SK-N-SH (cell line): ENCODE data around the gene HAUS5. TPM values are rescaled to one million over a fixed set of nuclear protein-coding genes. Genes with fewer than 3 reads are reported as not detected.

ENCODE experiments used
- CTCF ChIA-PET: fragments of 300-600, 350-600 bp; formaldehyde crosslinking; extraction: SDS; loops from one replicate; lab custom pipeline; 2021; lab: Yijun Ruan, JAX
- POLR2A ChIA-PET: fragments of 350-600 bp; sonication (Branson Sonifier 250); formaldehyde crosslinking; extraction: SDS; loops from one replicate; lab custom pipeline; 2020; ENCODE audit warnings: antibody characterized with exemption, inconsistent platforms; lab: Yijun Ruan, JAX
- DNase-seq: peaks from one replicate; pipeline ENCODE4 v3.0.0; 2012
- H2AFZ ChIP-seq: fragments of 200-600 bp; sonication (generic); 2 replicates; pipeline ENCODE4 v1.8.1; 2016; ENCODE audit warnings: antibody characterized with exemption, mild to moderate bottlenecking, low read depth
- H3F3A ChIP-seq: fragments of 200-600 bp; sonication (generic); replicated peaks from 2 replicates; pipeline ENCODE3; 2016; ENCODE audit warnings: antibody characterized with exemption, mild to moderate bottlenecking; ENCODE audit not compliant: insufficient read depth
- H3K27ac ChIP-seq, 2 experiments: fragments of 200-500 bp in 1 of 2; fragments of 200-600 bp in 1 of 2; sonication (Bioruptor generic) in 1 of 2; sonication (generic), shearing (Covaris generic) in 1 of 2; 2 replicates each; pipeline versions ENCODE4 v1.5.1 to v1.6.1; 2014 to 2016; ENCODE audit warnings: low read depth in 2 of 2, inconsistent platforms in 1 of 2, low read length in 1 of 2, mild to moderate bottlenecking in 1 of 2, mixed read lengths in 1 of 2
- H3K27me3 ChIP-seq: fragments of 200-600 bp; sonication (generic), shearing (Covaris generic); 2 replicates; pipeline ENCODE4 v1.6.1; 2016; ENCODE audit warnings: mixed run types; ENCODE audit not compliant: insufficient read depth
- H3K36me3 ChIP-seq, 2 experiments: fragments of 200-500 bp in 1 of 2; fragments of 200-600 bp in 1 of 2; sonication (Bioruptor generic) in 1 of 2; sonication (generic) in 1 of 2; replicated peaks in 1 of 2; 2 replicates each; pipeline versions ENCODE3 to v1.5.1; 2014 to 2016; ENCODE audit warnings: low read length in 1 of 2, mild to moderate bottlenecking in 1 of 2; ENCODE audit not compliant: insufficient read depth in 2 of 2, control insufficient read depth in 1 of 2
- H3K4me1 ChIP-seq, 2 experiments: fragments of 200-500 bp in 1 of 2; fragments of 200-600 bp in 1 of 2; sonication (Bioruptor generic) in 1 of 2; sonication (generic), shearing (Covaris generic) in 1 of 2; 2 replicates each; pipeline versions ENCODE4 v1.5.1 to v1.6.1; 2014 to 2016; ENCODE audit warnings: low read depth in 1 of 2, low read length in 1 of 2, mixed run types in 1 of 2; ENCODE audit not compliant: insufficient read depth in 2 of 2, control insufficient read depth in 1 of 2
- H3K4me2 ChIP-seq: fragments of 200-600 bp; sonication (generic), shearing (Covaris generic); 2 replicates; pipeline ENCODE4 v1.6.1; 2017; ENCODE audit warnings: mixed run types
- H3K4me3 ChIP-seq, 2 experiments: fragments of 200-500 bp in 1 of 2; fragments of 200-600 bp in 1 of 2; sonication (Bioruptor generic) in 1 of 2; sonication (generic), shearing (Covaris generic) in 1 of 2; 2 replicates each; pipeline versions ENCODE4 v1.5.1 to v1.8.1; 2014 to 2016; ENCODE audit warnings: low read depth in 2 of 2, inconsistent platforms in 1 of 2, low read length in 1 of 2, mild to moderate bottlenecking in 1 of 2, mixed read lengths in 1 of 2, moderate library complexity in 1 of 2
- H3K79me2 ChIP-seq: fragments of 200-600 bp; sonication (generic); 2 replicates; pipeline ENCODE4 v1.8.1; 2017; ENCODE audit warnings: mild to moderate bottlenecking; ENCODE audit not compliant: insufficient read depth
- H3K9ac ChIP-seq: fragments of 200-600 bp; sonication (generic); 2 replicates; pipeline ENCODE4 v1.6.1; 2017; ENCODE audit warnings: mixed run types
- H3K9me2 ChIP-seq: fragments of 200-600 bp; sonication (generic); 2 replicates; pipeline ENCODE4 v1.6.1; 2017; ENCODE audit warnings: mixed run types
- H3K9me3 ChIP-seq: fragments of 200-600 bp; sonication (generic); 2 replicates; pipeline ENCODE4 v1.6.1; 2017; ENCODE audit warnings: mixed run types, mild to moderate bottlenecking, moderate library complexity
- H4K20me1 ChIP-seq: fragments of 200-600 bp; sonication (generic); 2 replicates; pipeline ENCODE4 v1.6.1; 2017; ENCODE audit warnings: mild to moderate bottlenecking, mixed run types; ENCODE audit not compliant: insufficient read depth
- CHD2 ChIP-seq: fragments of 150-350 bp; IDR thresholded peaks from 2 replicates; pipeline ENCODE4 v1.6.1; 2018; ENCODE audit warnings: low read length; ENCODE audit not compliant: partially characterized antibody
- ELF1 ChIP-seq: IDR thresholded peaks from 2 replicates; pipeline ENCODE4 v1.4.0; 2012
- EP300 ChIP-seq, 2 experiments: IDR thresholded peaks; 2 replicates each; pipeline versions ENCODE4 v1.4.0 to v1.6.1; 2012; ENCODE audit warnings: borderline replicate concordance in 1 of 2, low read depth in 1 of 2, low read length in 1 of 2
- EZH2phosphoT487 ChIP-seq: fragments of 200-600 bp; sonication (generic); IDR thresholded peaks from 2 replicates; pipeline ENCODE4 v1.6.1; 2017; ENCODE audit warnings: low read depth, mixed run types, mild to moderate bottlenecking, antibody characterized with exemption, moderate library complexity, borderline replicate concordance
- FOXJ3 ChIP-seq: sonication (generic); formaldehyde crosslinking; IDR thresholded peaks from 2 replicates; pipeline ENCODE4 v1.5.1; 2020; ENCODE audit warnings: mild to moderate bottlenecking, missing genetic modification reagents
- FOXM1 ChIP-seq: IDR thresholded peaks from 2 replicates; pipeline ENCODE4 v1.4.0; 2012; ENCODE audit warnings: low read depth, mild to moderate bottlenecking
- GABPA ChIP-seq: IDR thresholded peaks from 2 replicates; pipeline ENCODE4 v1.4.0; 2012; ENCODE audit warnings: low read depth, mild to moderate bottlenecking
- JUND ChIP-seq: IDR thresholded peaks from 2 replicates; pipeline ENCODE4 v1.4.0; 2012
- MXI1 ChIP-seq: IDR thresholded peaks from 2 replicates; pipeline ENCODE4 v1.6.1; 2012; ENCODE audit warnings: mild to moderate bottlenecking, low read depth, low read length, improper control_type of control experiment
- RAD21 ChIP-seq: IDR thresholded peaks from 2 replicates; pipeline ENCODE4 v1.6.1; 2012; ENCODE audit warnings: mild to moderate bottlenecking, low read length
- SMC3 ChIP-seq: IDR thresholded peaks from 2 replicates; pipeline ENCODE4 v1.6.1; 2012; ENCODE audit warnings: low read depth, low read length, improper control_type of control experiment
- TAF1 ChIP-seq: IDR thresholded peaks from 2 replicates; pipeline ENCODE4 v1.6.1; 2012; ENCODE audit warnings: low read depth, mild to moderate bottlenecking, low read length, moderate library complexity, borderline replicate concordance
- TCF12 ChIP-seq: IDR thresholded peaks from 2 replicates; pipeline ENCODE4 v1.4.0; 2012
- TEAD4 ChIP-seq: IDR thresholded peaks from 2 replicates; pipeline ENCODE4 v1.4.0; 2012; ENCODE audit warnings: mild to moderate bottlenecking, borderline replicate concordance; ENCODE audit not compliant: insufficient read depth
- YY1 ChIP-seq: IDR thresholded peaks from 2 replicates; pipeline ENCODE4 v1.4.0; 2012; ENCODE audit warnings: low read depth, mild to moderate bottlenecking
- WGBS: methylation state at CpG from one replicate; pipeline ENCODE4 v1.1.6; 2017; ENCODE audit warnings: low lambda C conversion rate; 5-methylcytosine and 5-hydroxymethylcytosine counted together
- polyA plus RNA-seq, 3 experiments: library from polyadenylated mRNA; depleted of rRNA; stranded (reverse); fragments of >200 nt; gene quantifications; 2 replicates each; pipeline ENCODE4 v1.2.3, GENCODE V29; 2012
- TF ChIP-seq, protein P1 (sequence below): fragments of 150-350 bp; IDR thresholded peaks from 2 replicates; pipeline ENCODE4 v1.6.1; 2016; ENCODE audit warnings: mild to moderate bottlenecking, low read depth, low read length
- TF ChIP-seq, protein P2 (sequence below): IDR thresholded peaks from 2 replicates; pipeline ENCODE4 v1.4.0; 2012; ENCODE audit warnings: low read depth
- TF ChIP-seq, protein P3 (sequence below): fragments of 150-350 bp; IDR thresholded peaks from 2 replicates; pipeline ENCODE4 v1.6.1; 2017; ENCODE audit warnings: antibody characterized with exemption, low read length, low read depth, borderline replicate concordance
- TF ChIP-seq, protein P4 (sequence below): IDR thresholded peaks from 2 replicates; pipeline ENCODE4; 2012

Gene HAUS5
- polyA plus RNA-seq, 1 of the 3 experiments (the other 2 are of a cell fraction) = 7.1 TPM

DNA sequence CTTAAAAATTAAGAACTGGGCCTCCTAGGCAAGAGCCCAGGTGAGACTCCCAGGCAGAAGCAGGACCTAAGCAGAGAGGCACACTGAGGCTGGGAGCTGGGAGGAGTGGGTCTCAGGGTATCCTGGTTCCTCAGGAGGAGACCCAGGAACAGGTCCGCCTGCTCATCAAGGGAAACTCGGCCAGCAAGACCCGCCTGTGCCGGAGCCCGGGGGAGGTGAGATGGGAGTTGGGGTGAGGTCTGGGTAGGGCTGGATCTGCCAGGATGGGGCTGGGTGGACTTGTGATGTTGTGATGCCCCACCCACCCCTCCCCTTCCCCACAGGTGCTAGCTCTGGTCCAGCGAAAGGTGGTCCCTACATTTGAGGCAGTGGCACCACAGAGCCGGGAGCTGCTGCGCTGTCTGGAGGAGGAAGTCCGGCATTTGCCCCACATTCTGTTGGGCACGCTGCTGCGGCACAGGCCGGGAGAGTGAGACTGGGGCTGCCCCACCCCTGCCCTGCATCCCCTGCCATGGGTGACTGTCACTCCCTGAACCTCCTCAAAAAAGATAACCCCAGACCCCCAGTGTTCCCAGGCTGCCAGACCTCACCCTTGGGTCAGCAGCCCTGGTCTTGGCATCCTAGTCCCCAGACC is 6.9 kb downstream of the HAUS5 start:
- Histone ChIP-seq H3K4me2 (no peak overlapping the region), H4K20me1 (no peaks in the 10 kb centered on the region), H2AFZ (no peak overlapping the region), H3K27ac (no peak overlapping the region), H3K79me2 (no peaks in the 10 kb centered on the region), H3K9ac (no peak overlapping the region), H3K4me1 (no peaks in the 10 kb centered on the region), H3K9me3 (no peaks in the 10 kb centered on the region), H3F3A (no peaks in the 10 kb centered on the region), H3K36me3 (peaks cover 0 to 5% of the 10 kb centered on the region in 2 experiments), H3K27me3 (no peaks in the 10 kb centered on the region), H3K4me3 (no peak overlapping the region), H3K9me2 (no peaks in the 10 kb centered on the region)
- ChIA-PET POLR2A (no interaction called here), CTCF (interaction anchor here (1.3 kb wide), 1 partner anchor 18 kb away, joined by 3 read pairs; no protein-coding TSS in a partner anchor)
- DNase-seq = no peak
- WGBS = 97% methylated on average over 5 of the region's 12 CpGs
- no peak for TF ChIP-seq FOXM1
- no peak for TF ChIP-seq SMC3
- TF ChIP-seq RAD21 = no peak
- TF ChIP-seq, protein P1, sequence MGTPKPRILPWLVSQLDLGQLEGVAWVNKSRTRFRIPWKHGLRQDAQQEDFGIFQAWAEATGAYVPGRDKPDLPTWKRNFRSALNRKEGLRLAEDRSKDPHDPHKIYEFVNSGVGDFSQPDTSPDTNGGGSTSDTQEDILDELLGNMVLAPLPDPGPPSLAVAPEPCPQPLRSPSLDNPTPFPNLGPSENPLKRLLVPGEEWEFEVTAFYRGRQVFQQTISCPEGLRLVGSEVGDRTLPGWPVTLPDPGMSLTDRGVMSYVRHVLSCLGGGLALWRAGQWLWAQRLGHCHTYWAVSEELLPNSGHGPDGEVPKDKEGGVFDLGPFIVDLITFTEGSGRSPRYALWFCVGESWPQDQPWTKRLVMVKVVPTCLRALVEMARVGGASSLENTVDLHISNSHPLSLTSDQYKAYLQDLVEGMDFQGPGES = no peak
- no peak for TF ChIP-seq FOXJ3
- TF ChIP-seq GABPA = no peak
- TF ChIP-seq, protein P2, sequence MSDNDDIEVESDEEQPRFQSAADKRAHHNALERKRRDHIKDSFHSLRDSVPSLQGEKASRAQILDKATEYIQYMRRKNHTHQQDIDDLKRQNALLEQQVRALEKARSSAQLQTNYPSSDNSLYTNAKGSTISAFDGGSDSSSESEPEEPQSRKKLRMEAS = no peak
- no peak for TF ChIP-seq ELF1
- no peak for TF ChIP-seq CHD2

DNA sequence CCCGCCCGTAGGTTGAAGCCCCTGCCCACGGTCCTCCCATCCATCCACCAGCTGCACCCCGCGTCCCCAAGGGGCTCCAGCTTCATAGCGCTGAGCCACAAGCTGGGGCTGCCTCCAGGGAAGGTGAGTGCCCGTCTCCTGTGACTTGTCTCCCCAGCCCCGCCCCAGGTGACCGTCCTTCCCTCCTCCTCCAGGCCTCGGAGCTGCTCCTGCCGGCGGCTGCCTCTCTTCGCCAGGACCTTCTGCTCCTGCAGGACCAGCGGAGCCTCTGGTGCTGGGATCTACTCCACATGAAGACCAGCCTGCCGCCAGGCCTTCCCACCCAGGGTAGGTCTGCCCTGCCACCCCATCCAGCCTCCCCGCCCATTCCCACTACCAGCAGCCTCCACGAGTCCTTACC is 7.5 kb downstream of the HAUS5 start:
- no peak overlapping the region for H3K4me2 ChIP-seq
- H3K79me2 ChIP-seq = no peaks in the 10 kb centered on the region
- H3K4me3 ChIP-seq = no peak overlapping the region
- H3K4me1 ChIP-seq = no peaks in the 10 kb centered on the region
- no peaks in the 10 kb centered on the region for H3K9me2 ChIP-seq
- H3K27me3 ChIP-seq = no peaks in the 10 kb centered on the region
- peaks cover 0 to 5% of the 10 kb centered on the region in 2 experiments for H3K36me3 ChIP-seq
- no peaks in the 10 kb centered on the region for H4K20me1 ChIP-seq
- no peak overlapping the region for H3K9ac ChIP-seq
- TF ChIP-seq YY1 (no peak), TCF12 (no peak), FOXM1 (no peak), TAF1 (no peak), JUND (no peak), MXI1 (no peak), EZH2phosphoT487 (no peak), EP300 (IDR thresholded peaks at IDR 0.05; ENCODE audit: borderline replicate concordance in 1 of 2, low read depth in 1 of 2, low read length in 1 of 2) (no peak), TEAD4 (no peak)
- TF ChIP-seq, protein P3, sequence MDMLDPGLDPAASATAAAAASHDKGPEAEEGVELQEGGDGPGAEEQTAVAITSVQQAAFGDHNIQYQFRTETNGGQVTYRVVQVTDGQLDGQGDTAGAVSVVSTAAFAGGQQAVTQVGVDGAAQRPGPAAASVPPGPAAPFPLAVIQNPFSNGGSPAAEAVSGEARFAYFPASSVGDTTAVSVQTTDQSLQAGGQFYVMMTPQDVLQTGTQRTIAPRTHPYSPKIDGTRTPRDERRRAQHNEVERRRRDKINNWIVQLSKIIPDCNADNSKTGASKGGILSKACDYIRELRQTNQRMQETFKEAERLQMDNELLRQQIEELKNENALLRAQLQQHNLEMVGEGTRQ = no peak
- TF ChIP-seq, protein P4, sequence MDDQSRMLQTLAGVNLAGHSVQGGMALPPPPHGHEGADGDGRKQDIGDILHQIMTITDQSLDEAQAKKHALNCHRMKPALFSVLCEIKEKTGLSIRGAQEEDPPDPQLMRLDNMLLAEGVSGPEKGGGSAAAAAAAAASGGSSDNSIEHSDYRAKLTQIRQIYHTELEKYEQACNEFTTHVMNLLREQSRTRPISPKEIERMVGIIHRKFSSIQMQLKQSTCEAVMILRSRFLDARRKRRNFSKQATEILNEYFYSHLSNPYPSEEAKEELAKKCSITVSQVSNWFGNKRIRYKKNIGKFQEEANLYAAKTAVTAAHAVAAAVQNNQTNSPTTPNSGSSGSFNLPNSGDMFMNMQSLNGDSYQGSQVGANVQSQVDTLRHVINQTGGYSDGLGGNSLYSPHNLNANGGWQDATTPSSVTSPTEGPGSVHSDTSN = no peak
- TF ChIP-seq, all 33 proteins: peak for 0
- 89% methylated on average over 14 of the region's 17 CpGs for WGBS
- Histone ChIP-seq H3K9me3 (no peaks in the 10 kb centered on the region), H2AFZ (no peak overlapping the region), H3F3A (peaks cover 4% of the 10 kb centered on the region), H3K27ac (no peak overlapping the region)
- CTCF ChIA-PET = no interaction called here
- DNase-seq = peak; percentile 9
- POLR2A ChIA-PET = no interaction called here
